22Rv1 (cell line): Measurements from ENCODE around the gene HSP90B1.
A peak's percentile ranks its signal among the peaks of the same experiment; 100 is the strongest.

Source experiments
- H3K27ac ChIP-seq: fragments of 450-650 bp; 2 replicates; pipeline ENCODE4 v1.5.1; 2017
- CTCF ChIP-seq: fragments of 450-650 bp; IDR thresholded peaks from 2 replicates; pipeline ENCODE4 v1.5.1; 2017; ENCODE audit warnings: mild to moderate bottlenecking
- ZFX ChIP-seq: fragments of 450-650 bp; IDR thresholded peaks from 2 replicates; pipeline ENCODE4 v1.6.1; 2017; ENCODE audit warnings: antibody characterized with exemption, borderline replicate concordance

HSP90B1 gene

DNA sequence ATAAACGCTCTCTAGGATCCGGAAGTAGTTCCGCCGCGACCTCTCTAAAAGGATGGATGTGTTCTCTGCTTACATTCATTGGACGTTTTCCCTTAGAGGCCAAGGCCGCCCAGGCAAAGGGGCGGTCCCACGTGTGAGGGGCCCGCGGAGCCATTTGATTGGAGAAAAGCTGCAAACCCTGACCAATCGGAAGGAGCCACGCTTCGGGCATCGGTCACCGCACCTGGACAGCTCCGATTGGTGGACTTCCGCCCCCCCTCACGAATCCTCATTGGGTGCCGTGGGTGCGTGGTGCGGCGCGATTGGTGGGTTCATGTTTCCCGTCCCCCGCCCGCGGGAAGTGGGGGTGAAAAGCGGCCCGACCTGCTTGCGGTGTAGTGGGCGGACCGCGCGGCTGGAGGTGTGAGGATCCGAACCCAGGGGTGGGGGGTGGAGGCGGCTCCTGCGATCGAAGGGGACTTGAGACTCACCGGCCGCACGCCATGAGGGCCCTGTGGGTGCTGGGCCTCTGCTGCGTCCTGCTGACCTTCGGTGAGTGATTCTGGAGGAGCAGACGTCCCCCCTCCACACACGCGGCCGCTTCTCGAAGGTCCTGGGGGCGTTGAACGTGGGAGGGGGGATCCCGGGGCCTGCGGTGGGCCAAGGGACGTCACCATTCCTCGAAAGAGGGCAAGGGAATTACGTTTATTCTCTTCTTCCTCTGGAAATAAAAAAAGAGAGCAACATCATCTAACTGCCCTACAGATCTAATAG is at the start of gene HSP90B1:
Gene HSP90B1, plus strand, starts transcription at position 377 of the 753 bp plus-strand sequence. Its CDS starts 106 bp downstream, at position 483.
- peak within 1 kb of the TSS; percentile 89 for H3K27ac ChIP-seq
- TF ChIP-seq ZFX: no peak
- TF ChIP-seq CTCF: no peak

DNA sequence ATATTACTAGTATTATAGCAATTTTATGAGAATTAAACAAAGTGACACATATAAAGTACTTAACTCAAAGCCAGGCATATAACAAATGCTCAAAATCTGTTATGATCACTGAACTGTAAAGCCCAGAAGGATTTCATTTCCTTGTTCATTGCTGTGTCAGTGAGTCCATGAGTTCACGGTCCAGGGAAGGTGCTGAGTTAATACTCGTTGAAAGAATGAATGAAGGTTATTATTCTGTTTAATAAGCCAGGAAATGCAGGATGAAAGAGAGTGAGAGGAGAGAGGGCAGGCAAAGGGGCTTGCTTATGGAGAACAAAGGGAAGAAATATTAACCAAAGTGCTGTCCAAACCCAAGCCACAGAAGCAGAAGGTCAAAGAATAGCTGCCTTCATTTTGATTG is 48.9 kb upstream of the HSP90B1 start:
- H3K27ac ChIP-seq: no peak overlapping the region
- TF ChIP-seq CTCF: no peak

GRCh38 chr12:103882861-103883596 is 47.2 kb upstream of the HSP90B1 start:
- no peak overlapping the region for H3K27ac ChIP-seq
- TF ChIP-seq ZFX (no peak), CTCF (no peak)

- H3K27ac ChIP-seq: no peak overlapping the region
- no peak for TF ChIP-seq CTCF
- TF ChIP-seq ZFX: no peak
These were observed 46.3 kb upstream of the HSP90B1 start for GRCh38 chr12:103883908-103884307.

GRCh38 chr12:103884316-103884715 is 45.9 kb upstream of the HSP90B1 start:
- no peak overlapping the region for H3K27ac ChIP-seq

GRCh38 chr12:103886195-103886797 is 43.9 kb upstream of the HSP90B1 start:
- no peak for TF ChIP-seq ZFX
- no peak for TF ChIP-seq CTCF
- no peak overlapping the region for H3K27ac ChIP-seq

More at GRCh38 chr12:103884316-103884715, 45.9 kb upstream of the HSP90B1 start:
- no peak for TF ChIP-seq ZFX
- TF ChIP-seq CTCF: peak; percentile 22; the same call in 1 of the 2 replicates
